AG09319 (cell line): ENCODE measurements around the gene CTCF.

ENCODE experiments used
- DNase-seq: peaks from one replicate; pipeline ENCODE4 v3.0.0-alpha.2; 2010; ENCODE audit warnings: low read depth; ENCODE audit errors: extremely low read depth
- TF ChIP-seq, protein P1 (sequence below): IDR thresholded peaks from 2 replicates; pipeline ENCODE4 v1.5.1; 2011; ENCODE audit warnings: low read depth, mild to moderate bottlenecking, inconsistent platforms, low read length, moderate library complexity

Gene CTCF

GRCh38 chr16:67519242-67519641, 43.1 kb upstream of the CTCF start:
- DNase-seq: no peak

GRCh38 chr16:67521095-67521804, 41.1 kb upstream of the CTCF start:
- TF ChIP-seq, protein P1, sequence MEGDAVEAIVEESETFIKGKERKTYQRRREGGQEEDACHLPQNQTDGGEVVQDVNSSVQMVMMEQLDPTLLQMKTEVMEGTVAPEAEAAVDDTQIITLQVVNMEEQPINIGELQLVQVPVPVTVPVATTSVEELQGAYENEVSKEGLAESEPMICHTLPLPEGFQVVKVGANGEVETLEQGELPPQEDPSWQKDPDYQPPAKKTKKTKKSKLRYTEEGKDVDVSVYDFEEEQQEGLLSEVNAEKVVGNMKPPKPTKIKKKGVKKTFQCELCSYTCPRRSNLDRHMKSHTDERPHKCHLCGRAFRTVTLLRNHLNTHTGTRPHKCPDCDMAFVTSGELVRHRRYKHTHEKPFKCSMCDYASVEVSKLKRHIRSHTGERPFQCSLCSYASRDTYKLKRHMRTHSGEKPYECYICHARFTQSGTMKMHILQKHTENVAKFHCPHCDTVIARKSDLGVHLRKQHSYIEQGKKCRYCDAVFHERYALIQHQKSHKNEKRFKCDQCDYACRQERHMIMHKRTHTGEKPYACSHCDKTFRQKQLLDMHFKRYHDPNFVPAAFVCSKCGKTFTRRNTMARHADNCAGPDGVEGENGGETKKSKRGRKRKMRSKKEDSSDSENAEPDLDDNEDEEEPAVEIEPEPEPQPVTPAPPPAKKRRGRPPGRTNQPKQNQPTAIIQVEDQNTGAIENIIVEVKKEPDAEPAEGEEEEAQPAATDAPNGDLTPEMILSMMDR: peak; percentile 97
- peak; percentile 88 for DNase-seq

More at GRCh38 chr16:67519242-67519641, 43.1 kb upstream of the CTCF start:
- TF ChIP-seq, protein P1: no peak

GRCh38 chr16:67525176-67525860, 37.0 kb upstream of the CTCF start:
- no peak for DNase-seq
- TF ChIP-seq, protein P1: no peak

- no peak for DNase-seq
- TF ChIP-seq, protein P1: no peak
Measured at GRCh38 chr16:67526149-67526791, 36.1 kb upstream of the CTCF start.

DNA sequence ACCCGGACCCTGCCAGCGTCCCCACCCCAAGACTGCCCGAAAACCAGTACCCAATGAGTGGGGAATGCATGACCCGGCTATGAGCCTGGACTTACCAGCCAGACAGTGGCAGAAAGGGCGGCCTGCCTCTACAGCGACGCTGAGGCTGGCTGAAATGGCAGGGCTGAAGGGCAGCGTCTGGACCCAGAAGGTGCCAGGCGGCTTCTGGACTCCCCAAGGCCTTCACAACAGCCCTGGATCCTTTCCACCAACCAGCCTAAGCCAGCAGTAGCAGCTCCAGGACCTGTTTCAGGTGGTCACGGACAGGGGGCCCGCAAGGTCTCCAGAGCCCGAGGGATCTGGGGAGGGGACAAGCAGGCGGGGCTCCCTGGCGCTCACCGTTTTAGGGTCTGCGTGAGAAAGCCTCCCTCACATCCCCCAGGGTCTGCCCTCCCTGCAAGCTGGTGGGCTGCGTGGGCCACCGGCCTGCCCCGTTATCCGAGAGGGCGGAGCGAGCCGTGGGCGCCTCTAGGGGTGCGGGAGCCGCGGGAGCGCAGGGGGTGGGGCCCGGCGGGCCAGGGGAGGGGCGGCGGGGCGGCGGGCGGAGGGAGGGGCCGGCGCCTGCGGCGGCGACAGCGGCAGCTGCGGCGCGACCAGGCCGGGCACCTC, 34.0 kb upstream of the CTCF start, which contains the start of gene RIPOR1:
TSS of gene RIPOR1 (plus strand) at position 608 of the 648 bp plus-strand sequence. CDS start 9,618 bp downstream, outside the sequence.
- DNase-seq: no peak
- TF ChIP-seq, protein P1: no peak

GRCh38 chr16:67528870-67529581, 33.3 kb upstream of the CTCF start:
- TF ChIP-seq, protein P1: no peak
- DNase-seq: no peak
